ENCODE results near the gene PICK1. TPM values are rescaled to one million over a fixed set of nuclear protein-coding genes. Genes with fewer than 3 reads are reported as not detected.
A peak's percentile ranks its signal among the peaks of the same experiment; 100 is the strongest.

PICK1 gene
- total and polyA plus RNA-seq, 2 of the 4 experiments (the other 2 are of a cell fraction), result 16.5 to 21.0 TPM

GRCh38 chr22:38069372-38070249, 12.4 kb downstream of the PICK1 start:
- ATAC-seq (ENCODE audit: low read depth), result peak; percentile 59; the same call in 1 of the 2 replicates
- dilution Hi-C loops (cut with HindIII; ENCODE audit: low sequenced_read_pairs, unreplicated experiment), result no loop called here
- Histone ChIP-seq H3K9me1 (ENCODE audit: insufficient read depth, low read length) (no peaks in the 10 kb centered on the region), H3K79me1 (ENCODE audit: low read depth in 1 of 2, low read length in 2 of 2) (no peaks in the 10 kb centered on the region), H3K9me3 (ENCODE audit: control insufficient read depth, insufficient read depth, low read length) (no peaks in the 10 kb centered on the region), H3K4me2 (ENCODE audit: low read depth, low read length) (no peak overlapping the region), H3K9ac (ENCODE audit: low read depth, low read length) (no peak overlapping the region), H3K23ac (ENCODE audit: low read depth, low read length) (no peak overlapping the region), H2BK20ac (ENCODE audit: low read depth, low read length) (no peak overlapping the region), H4K5ac (ENCODE audit: low read depth, low read length) (no peak overlapping the region), H3K56ac (ENCODE audit: extremely low read depth, insufficient read depth, low read length) (no peak overlapping the region), H3K14ac (replicated peaks; ENCODE audit: low read depth, low read length) (no peak overlapping the region), H2AFZ (replicated peaks; ENCODE audit: low read length, poor library complexity) (no peak overlapping the region), H3K27ac (ENCODE audit: insufficient read depth, low read length) (no peak overlapping the region), H3K27me3 (ENCODE audit: control insufficient read depth, insufficient read depth, low read length) (no peaks in the 10 kb centered on the region), H3K4me1 (ENCODE audit: control insufficient read depth, insufficient read depth, low read length) (no peaks in the 10 kb centered on the region), H2AK9ac (replicated peaks; ENCODE audit: low read depth, low read length, poor library complexity) (no peak overlapping the region), H4K91ac (ENCODE audit: insufficient read depth, low read depth, low read length) (no peak overlapping the region), H3K36me3 (ENCODE audit: control insufficient read depth, insufficient read depth, low read length) (peaks cover 24% of the 10 kb centered on the region), H3K18ac (ENCODE audit: low read depth, low read length) (no peak overlapping the region), H4K8ac (ENCODE audit: low read depth in 2 of 2, low read length in 2 of 2) (no peak overlapping the region), H2BK5ac (ENCODE audit: low read depth, low read length, poor library complexity, severe bottlenecking) (no peak overlapping the region), H3K4ac (ENCODE audit: low read depth, low read length) (no peak overlapping the region), H2AK5ac (ENCODE audit: low read depth, low read length) (no peak overlapping the region), H4K20me1 (ENCODE audit: insufficient read depth, low read length) (no peaks in the 10 kb centered on the region), H2BK15ac (ENCODE audit: low read depth, low read length) (no peak overlapping the region), H2BK120ac (ENCODE audit: low read depth, low read length) (no peak overlapping the region), H3K4me3 (ENCODE audit: insufficient read depth, low read depth, low read length) (no peak overlapping the region)
- 80% methylated on average over 8 of the region's 21 CpGs; no CpG with 5 or more reads in 1 of the 2 experiments for WGBS, 2 experiments (ENCODE audit: extremely low coverage in 2 of 2, insufficient read length in 1 of 2)
- intact Hi-C loops (cut with micrococcal nuclease), result loop anchor here (5.0 kb wide), 1 partner anchor 283 kb away; no protein-coding TSS in a partner anchor
- TF ChIP-seq SMC3 (IDR thresholded peaks at IDR 0.05; ENCODE audit: low read depth, low read length), result peak; percentile 46
- peak; percentile 68 for TF ChIP-seq RAD21 (IDR thresholded peaks at IDR 0.05; ENCODE audit: low read length)
- peak; percentile 53 for TF ChIP-seq CTCF (conservative IDR thresholded peaks at IDR 0.05; ENCODE audit: low read depth, low read length)
- no peak for TF ChIP-seq MXI1 (IDR thresholded peaks at IDR 0.05; ENCODE audit: borderline replicate concordance, low read depth, low read length)
- DNase-seq, result peak; percentile 29
- BruUV-seq (replicated peaks), result no TSS peak
- ChIA-PET POLR2A (ENCODE audit: unreplicated experiment) (no interaction called here), CTCF (interaction anchor here (0.6 to 1.4 kb wide), 4 partner anchors 10 to 507 kb away, joined by 3 to 4 read pairs (median 3); no protein-coding TSS in a partner anchor)
- in situ Hi-C loops (cut with MboI; ENCODE audit: low sequenced_read_pairs), result no loop called here

Data from IMR-90 (cell line).